Mesendoderm (in vitro differentiated cells): Measurements from ENCODE around the gene MVB12B.

ENCODE experiments used
- DNase-seq: peaks from one replicate; pipeline ENCODE4 v3.0.0; 2013
- H2AK5ac ChIP-seq: 2 replicates; pipeline ENCODE4 v1.6.1; 2013; ENCODE audit warnings: low read length, inconsistent platforms
- H2BK120ac ChIP-seq: 2 replicates; pipeline ENCODE4 v1.6.1; 2013; ENCODE audit warnings: low read depth, mild to moderate bottlenecking, low read length, moderate library complexity, mixed read lengths
- H2BK15ac ChIP-seq: replicated peaks from 2 replicates; pipeline ENCODE4 v1.6.1; 2013; ENCODE audit warnings: low read depth, mild to moderate bottlenecking, moderate library complexity
- H2BK5ac ChIP-seq: 2 replicates; pipeline ENCODE4 v1.6.1; 2013; ENCODE audit warnings: low read length, inconsistent platforms
- H3K18ac ChIP-seq: 2 replicates; pipeline ENCODE4 v1.6.1; 2013; ENCODE audit warnings: mild to moderate bottlenecking, low read length, mixed read lengths
- H3K23ac ChIP-seq: one replicate; pipeline ENCODE4 v1.6.1; 2013; ENCODE audit warnings: low read length
- H3K27ac ChIP-seq: 2 replicates; pipeline ENCODE4 v1.5.1; 2013; ENCODE audit warnings: low read depth, mild to moderate bottlenecking, inconsistent platforms, low read length, moderate library complexity
- H3K27me3 ChIP-seq: 2 replicates; pipeline ENCODE4 v1.6.1; 2013; ENCODE audit warnings: low read length, control low read depth, mild to moderate bottlenecking, inconsistent platforms; ENCODE audit not compliant: insufficient read depth, poor library complexity
- H3K36me3 ChIP-seq: 2 replicates; pipeline ENCODE4 v1.6.1; 2013; ENCODE audit warnings: low read length, inconsistent platforms; ENCODE audit not compliant: control insufficient read depth, insufficient read depth
- H3K4ac ChIP-seq: one replicate; pipeline ENCODE4 v1.6.1; 2013; ENCODE audit warnings: low read depth, mild to moderate bottlenecking, low read length, moderate library complexity
- H3K4me1 ChIP-seq: 2 replicates; pipeline ENCODE4 v1.6.1; 2013; ENCODE audit warnings: low read depth, low read length, inconsistent platforms; ENCODE audit not compliant: control insufficient read depth
- H3K4me2 ChIP-seq: 2 replicates; pipeline ENCODE4 v1.6.1; 2013; ENCODE audit warnings: low read length
- H3K4me3 ChIP-seq: 2 replicates; pipeline ENCODE4 v1.5.1; 2013; ENCODE audit warnings: mild to moderate bottlenecking, low read length
- H3K56ac ChIP-seq: one replicate; pipeline ENCODE4 v1.6.1; 2013; ENCODE audit warnings: low read length
- H3K79me1 ChIP-seq: 2 replicates; pipeline ENCODE4 v1.6.1; 2013; ENCODE audit warnings: low read length, inconsistent platforms
- H3K79me2 ChIP-seq: 2 replicates; pipeline ENCODE4 v1.6.1; 2013; ENCODE audit warnings: mild to moderate bottlenecking, low read length; ENCODE audit not compliant: control insufficient read depth, insufficient read depth
- H3K9ac ChIP-seq: 2 replicates; pipeline ENCODE4 v1.6.1; 2013; ENCODE audit warnings: low read length, inconsistent platforms
- H4K5ac ChIP-seq: one replicate; pipeline ENCODE4 v1.6.1; 2013; ENCODE audit warnings: low read length
- H4K8ac ChIP-seq: one replicate; pipeline ENCODE4 v1.6.1; 2013; ENCODE audit warnings: low read depth, mild to moderate bottlenecking, control low read depth, low read length, moderate library complexity
- WGBS: extraction: QIAGEN DNeasy Blood & Tissue Kit; methylation state at CpG from one replicate; pipeline ENCODE4 v1.1.7; 2013; ENCODE audit warnings: low lambda C conversion rate, missing lambda C conversion rate; ENCODE audit not compliant: insufficient coverage; ENCODE audit errors: extremely low coverage; 5-methylcytosine and 5-hydroxymethylcytosine counted together

MVB12B gene

GRCh38 chr9:126361810-126362238 is 35.2 kb downstream of the MVB12B start:
- Histone ChIP-seq H3K36me3 (no peaks in the 10 kb centered on the region), H3K9ac (no peak overlapping the region), H3K4ac (no peak overlapping the region), H3K27ac (no peak overlapping the region), H3K79me1 (no peaks in the 10 kb centered on the region), H2BK15ac (no peak overlapping the region), H3K23ac (no peak overlapping the region), H3K4me1 (no peaks in the 10 kb centered on the region), H3K4me2 (no peak overlapping the region), H3K18ac (no peak overlapping the region), H2BK120ac (no peak overlapping the region), H3K56ac (no peak overlapping the region), H3K79me2 (no peaks in the 10 kb centered on the region), H4K8ac (no peak overlapping the region), H4K5ac (no peak overlapping the region), H2BK5ac (no peak overlapping the region), H3K27me3 (no peaks in the 10 kb centered on the region), H3K4me3 (no peak overlapping the region), H2AK5ac (no peak overlapping the region)
- no CpG with 5 or more reads among the region's 3 CpGs for WGBS
- no peak for DNase-seq

- no peak overlapping the region for H3K4ac ChIP-seq
- WGBS, result 100% methylated on average over 1 of the region's 6 CpGs
- no peaks in the 10 kb centered on the region for H3K36me3 ChIP-seq
- H3K27ac ChIP-seq, result no peak overlapping the region
- no peak overlapping the region for H4K8ac ChIP-seq
- no peak overlapping the region for H2BK5ac ChIP-seq
- H3K56ac ChIP-seq, result no peak overlapping the region
- H2AK5ac ChIP-seq, result no peak overlapping the region
- no peak overlapping the region for H3K18ac ChIP-seq
- DNase-seq, result no peak
- no peaks in the 10 kb centered on the region for H3K79me1 ChIP-seq
- no peak overlapping the region for H2BK120ac ChIP-seq
- no peak overlapping the region for H3K9ac ChIP-seq
- H3K4me3 ChIP-seq, result no peak overlapping the region
- no peak overlapping the region for H3K23ac ChIP-seq
- H4K5ac ChIP-seq, result no peak overlapping the region
- no peaks in the 10 kb centered on the region for H3K4me1 ChIP-seq
- H3K27me3 ChIP-seq, result no peaks in the 10 kb centered on the region
- H3K4me2 ChIP-seq, result no peak overlapping the region
- H2BK15ac ChIP-seq, result no peak overlapping the region
- H3K79me2 ChIP-seq, result no peaks in the 10 kb centered on the region
Observed at GRCh38 chr9:126363250-126363649, 36.6 kb downstream of the MVB12B start.

- Histone ChIP-seq H3K4me1 (no peaks in the 10 kb centered on the region), H3K27me3 (no peaks in the 10 kb centered on the region), H3K27ac (no peak overlapping the region), H3K23ac (no peak overlapping the region), H2BK15ac (no peak overlapping the region), H3K18ac (no peak overlapping the region), H3K36me3 (no peaks in the 10 kb centered on the region), H3K79me2 (no peaks in the 10 kb centered on the region), H4K5ac (no peak overlapping the region), H4K8ac (no peak overlapping the region), H3K56ac (no peak overlapping the region), H3K9ac (no peak overlapping the region), H2AK5ac (no peak overlapping the region), H2BK120ac (no peak overlapping the region), H3K79me1 (no peaks in the 10 kb centered on the region), H2BK5ac (no peak overlapping the region), H3K4me3 (no peak overlapping the region), H3K4ac (no peak overlapping the region), H3K4me2 (no peak overlapping the region)
- DNase-seq, result no peak
- no CpG with 5 or more reads among the region's 8 CpGs for whole genome bisulfite sequencing
Observed at GRCh38 chr9:126363847-126364671, 37.4 kb downstream of the MVB12B start.

GRCh38 chr9:126365780-126366179 is 39.2 kb downstream of the MVB12B start:
- Histone ChIP-seq H3K56ac (no peak overlapping the region), H2BK5ac (no peak overlapping the region), H3K4ac (no peak overlapping the region), H3K9ac (no peak overlapping the region), H4K5ac (no peak overlapping the region), H3K18ac (no peak overlapping the region), H3K79me2 (no peaks in the 10 kb centered on the region), H2BK15ac (no peak overlapping the region), H3K4me1 (no peaks in the 10 kb centered on the region), H3K27ac (no peak overlapping the region), H4K8ac (no peak overlapping the region), H3K36me3 (no peaks in the 10 kb centered on the region), H3K79me1 (no peaks in the 10 kb centered on the region), H3K27me3 (no peaks in the 10 kb centered on the region), H3K4me3 (no peak overlapping the region), H3K23ac (no peak overlapping the region), H3K4me2 (no peak overlapping the region), H2AK5ac (no peak overlapping the region), H2BK120ac (no peak overlapping the region)
- WGBS, result no CpG with 5 or more reads among the region's 3 CpGs
- peak; percentile 40 for DNase-seq

GRCh38 chr9:126366366-126367011 is 39.9 kb downstream of the MVB12B start:
- no peak overlapping the region for H3K27ac ChIP-seq
- H3K4me2 ChIP-seq, result no peak overlapping the region
- H2BK5ac ChIP-seq, result no peak overlapping the region
- H3K56ac ChIP-seq, result no peak overlapping the region
- no peak for DNase-seq
- H3K27me3 ChIP-seq, result no peaks in the 10 kb centered on the region
- no peak overlapping the region for H3K4ac ChIP-seq
- H3K9ac ChIP-seq, result no peak overlapping the region
- no peak overlapping the region for H3K23ac ChIP-seq
- no peaks in the 10 kb centered on the region for H3K79me2 ChIP-seq
- H2BK15ac ChIP-seq, result no peak overlapping the region
- no peaks in the 10 kb centered on the region for H3K36me3 ChIP-seq
- H3K79me1 ChIP-seq, result no peaks in the 10 kb centered on the region
- no peak overlapping the region for H2AK5ac ChIP-seq
- no peak overlapping the region for H4K5ac ChIP-seq
- peaks cover 1% of the 10 kb centered on the region for H3K4me1 ChIP-seq
- no CpG with 5 or more reads among the region's 13 CpGs for WGBS
- H2BK120ac ChIP-seq, result no peak overlapping the region
- no peak overlapping the region for H3K18ac ChIP-seq
- H3K4me3 ChIP-seq, result no peak overlapping the region
- no peak overlapping the region for H4K8ac ChIP-seq
